H1 (cell line): ENCODE measurements around the gene INPP5K.

Experiments
- ATF2 ChIP-seq: IDR thresholded peaks from 2 replicates; pipeline ENCODE4 v1.6.1; 2012; ENCODE audit warnings: low read length, inconsistent platforms
- CHD2 ChIP-seq: IDR thresholded peaks from 2 replicates; pipeline ENCODE4 v1.6.1; 2012; ENCODE audit warnings: low read length, improper control_type of control experiment
- CREB1 ChIP-seq: IDR thresholded peaks from 2 replicates; pipeline ENCODE4 v1.6.1; 2012; ENCODE audit warnings: inconsistent platforms
- CTCF ChIP-seq, 3 experiments: IDR thresholded peaks; 1 replicate in 2 of 3; 2 replicates in 1 of 3; pipeline versions ENCODE4 v1.5.1 to v1.6.1; 2011; ENCODE audit warnings: low read length in 3 of 3, mild to moderate bottlenecking in 3 of 3, inconsistent platforms in 2 of 3, low read depth in 1 of 3, moderate library complexity in 1 of 3; ENCODE audit not compliant: insufficient read depth in 1 of 3; ENCODE audit errors: control extremely low read depth in 1 of 3
- EP300 ChIP-seq, 2 experiments: IDR thresholded peaks; 1 replicate in 1 of 2; 2 replicates in 1 of 2; pipeline ENCODE4 v1.6.1; 2011 to 2012; ENCODE audit warnings: low read depth in 2 of 2, low read length in 2 of 2, mild to moderate bottlenecking in 2 of 2, borderline replicate concordance in 1 of 2, inconsistent platforms in 1 of 2, moderate library complexity in 1 of 2
- EZH2 ChIP-seq: fragments of 200-600 bp; sonication (generic); IDR thresholded peaks from 2 replicates; pipeline ENCODE4 v1.7.1; 2012; ENCODE audit warnings: low read depth, mild to moderate bottlenecking, moderate library complexity, low read length, inconsistent platforms; ENCODE audit not compliant: severe bottlenecking
- GABPA ChIP-seq: IDR thresholded peaks from 2 replicates; pipeline ENCODE4 v1.6.1; 2011; ENCODE audit warnings: mild to moderate bottlenecking, low read length, moderate library complexity, borderline replicate concordance; ENCODE audit not compliant: insufficient read depth
- NRF1 ChIP-seq: IDR thresholded peaks from 2 replicates; pipeline ENCODE4 v1.6.1; 2011; ENCODE audit warnings: mild to moderate bottlenecking, low read depth, low read length, improper control_type of control experiment
- POLR2AphosphoS5 ChIP-seq: IDR thresholded peaks from 2 replicates; pipeline ENCODE4 v1.6.1; 2011; ENCODE audit warnings: low read depth, low read length
- RAD21 ChIP-seq, 2 experiments: IDR thresholded peaks in 1 of 2; conservative IDR thresholded peaks in 1 of 2; 2 replicates each; pipeline ENCODE4 v1.6.1; 2011; ENCODE audit warnings: low read depth in 2 of 2, low read length in 2 of 2, improper control_type of control experiment in 1 of 2, inconsistent platforms in 1 of 2, mild to moderate bottlenecking in 1 of 2, moderate library complexity in 1 of 2
- SAP30 ChIP-seq: fragments of 300-600 bp; sonication (generic); IDR thresholded peaks from 2 replicates; pipeline ENCODE4 v1.7.1; 2012; ENCODE audit warnings: low read length, moderate library complexity, mild to moderate bottlenecking, inconsistent platforms; ENCODE audit not compliant: insufficient read depth, insufficient replicate concordance

DNA sequence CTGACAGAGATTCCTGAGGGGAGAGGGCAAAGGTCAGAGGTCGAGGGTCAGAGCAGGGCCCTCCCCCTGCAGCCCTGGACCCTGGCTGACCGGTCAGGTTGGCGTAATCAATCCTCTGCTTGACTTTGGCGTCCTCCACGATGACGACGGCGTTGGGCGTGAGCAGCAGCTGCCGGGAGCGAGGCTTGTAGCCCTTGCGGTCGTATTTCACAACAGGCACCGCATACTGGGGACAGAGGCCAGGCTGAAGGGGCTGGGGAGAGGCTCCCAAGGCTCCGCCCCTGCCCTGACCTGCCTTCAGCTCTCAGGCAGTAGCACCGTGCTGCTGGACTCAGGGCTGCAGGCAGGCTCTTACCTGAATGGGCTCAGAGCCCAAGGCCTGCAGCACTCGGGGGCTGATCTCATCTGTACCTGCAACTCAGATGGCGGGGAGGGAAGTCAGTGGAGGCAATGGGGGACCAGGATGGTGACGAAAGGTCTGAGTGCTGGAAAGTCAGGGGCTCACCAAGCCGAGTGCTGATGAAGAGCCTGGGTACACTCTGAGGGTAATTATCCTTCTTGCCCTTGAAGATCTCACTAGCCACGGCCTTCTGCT lies 48.4 kb downstream of the INPP5K start:
- no peak for TF ChIP-seq CREB1
- TF ChIP-seq CTCF (IDR thresholded peaks at IDR 0.05; ENCODE audit: control extremely low read depth in 1 of 3, insufficient read depth in 1 of 3, low read depth in 1 of 3, low read length in 3 of 3), result no peak
- TF ChIP-seq ATF2, result no peak
- no peak for TF ChIP-seq POLR2AphosphoS5
- no peak for TF ChIP-seq EP300 (IDR thresholded peaks at IDR 0.05; ENCODE audit: borderline replicate concordance in 1 of 2, low read depth in 2 of 2, low read length in 2 of 2)
- TF ChIP-seq NRF1, result no peak
- no peak for TF ChIP-seq EZH2
- no peak for TF ChIP-seq SAP30
- TF ChIP-seq CHD2, result no peak
- TF ChIP-seq GABPA, result no peak
- no peak for TF ChIP-seq RAD21 (IDR thresholded peaks at IDR 0.05 in 1 of 2, conservative IDR thresholded peaks at IDR 0.05 in 1 of 2; ENCODE audit: low read depth in 2 of 2, low read length in 2 of 2)
